H1 (cell line): ENCODE data around the gene RGS6. TPM values are rescaled to one million over a fixed set of nuclear protein-coding genes. Genes with fewer than 3 reads are reported as not detected.

Experiments
- CTCF ChIA-PET: fragments of 300-600 bp; sonication (Branson Sonifier 250); formaldehyde crosslinking; loops from one replicate; lab custom pipeline; 2021; ENCODE audit not compliant: partially characterized antibody; lab: Charles Lee
- POLR2A ChIA-PET: fragments of 300-600 bp; sonication (Branson Sonifier 250); formaldehyde crosslinking; loops from one replicate; lab custom pipeline; 2021; ENCODE audit warnings: inconsistent platforms; ENCODE audit not compliant: partially characterized antibody; lab: Charles Lee
- DNase-seq, 2 experiments: peaks; one replicate each; pipeline versions ENCODE4 v3.0.0 to v3.0.0-alpha.2; 2010 to 2022; ENCODE audit warnings: low spot score in 2 of 2, low read depth in 1 of 2, mixed read lengths in 1 of 2
- FAIRE-seq: peaks from 2 replicates; lab custom pipeline; 2011; peaks lifted over from hg19 to GRCh38; lab: Jason Lieb, UNC
- H2AFZ ChIP-seq: 2 replicates; pipeline ENCODE4 v1.8.1; 2012; ENCODE audit warnings: low read length, inconsistent platforms
- H2AK5ac ChIP-seq: 2 replicates; pipeline ENCODE4 v1.6.1; 2013; ENCODE audit warnings: low read depth, low read length
- H2BK120ac ChIP-seq: replicated peaks from 2 replicates; pipeline ENCODE3; 2013; ENCODE audit warnings: low read depth, low read length, inconsistent platforms
- H2BK12ac ChIP-seq: 2 replicates; pipeline ENCODE4 v1.6.1; 2013; ENCODE audit warnings: low read depth, low read length
- H2BK15ac ChIP-seq: 2 replicates; pipeline ENCODE4 v1.6.1; 2013; ENCODE audit warnings: low read length
- H2BK20ac ChIP-seq: 2 replicates; pipeline ENCODE4 v1.6.1; 2013; ENCODE audit warnings: low read length
- H2BK5ac ChIP-seq: 2 replicates; pipeline ENCODE4 v1.6.1; 2013; ENCODE audit warnings: low read depth, low read length
- H3K14ac ChIP-seq: 2 replicates; pipeline ENCODE4 v1.6.1; 2013; ENCODE audit warnings: inconsistent platforms; ENCODE audit not compliant: insufficient read length
- H3K18ac ChIP-seq: 2 replicates; pipeline ENCODE4 v1.6.1; 2013; ENCODE audit warnings: low read length; ENCODE audit errors: extremely low read depth
- H3K23ac ChIP-seq: 2 replicates; pipeline ENCODE4 v1.6.1; 2013; ENCODE audit warnings: inconsistent platforms; ENCODE audit not compliant: insufficient read length
- H3K23me2 ChIP-seq: 2 replicates; pipeline ENCODE4 v1.6.1; 2013; ENCODE audit warnings: low read depth, low read length
- H3K27ac ChIP-seq: 2 replicates; pipeline ENCODE4 v1.6.1; 2011; ENCODE audit warnings: low read depth, low read length, inconsistent platforms
- H3K27me3 ChIP-seq, 4 experiments: replicated peaks in 1 of 4; 1 replicate in 1 of 4; 2 replicates in 3 of 4; pipeline versions ENCODE4 v1.6.1 to v1.8.1; 2011 to 2013; ENCODE audit warnings: low read length in 3 of 4, mild to moderate bottlenecking in 3 of 4, inconsistent platforms in 2 of 4, mixed read lengths in 2 of 4, moderate library complexity in 1 of 4; ENCODE audit not compliant: control insufficient read depth in 3 of 4, insufficient read depth in 3 of 4; ENCODE audit errors: extremely low read depth in 1 of 4
- H3K36me3 ChIP-seq, 4 experiments: 2 replicates each; pipeline versions ENCODE4 v1.6.1 to v1.8.1; 2011 to 2013; ENCODE audit warnings: mild to moderate bottlenecking in 4 of 4, low read length in 3 of 4, moderate library complexity in 2 of 4, control low read depth in 1 of 4, inconsistent platforms in 1 of 4; ENCODE audit not compliant: insufficient read depth in 4 of 4, control insufficient read depth in 2 of 4
- H3K4ac ChIP-seq: replicated peaks from 2 replicates; pipeline ENCODE3; 2013; ENCODE audit warnings: low read length, low read depth, mixed read lengths, inconsistent platforms; ENCODE audit not compliant: insufficient read length
- H3K4me1 ChIP-seq, 4 experiments: replicated peaks in 1 of 4; 1 replicate in 1 of 4; 2 replicates in 3 of 4; pipeline versions ENCODE4 v1.6.1 to v1.8.1; 2011 to 2013; ENCODE audit warnings: low read length in 3 of 4, inconsistent platforms in 2 of 4, mixed read lengths in 1 of 4; ENCODE audit not compliant: insufficient read depth in 4 of 4, control insufficient read depth in 3 of 4
- H3K4me2 ChIP-seq, 2 experiments: 2 replicates each; pipeline versions ENCODE4 v1.6.1 to v1.8.1; 2011 to 2013; ENCODE audit warnings: low read depth in 2 of 2, low read length in 2 of 2, control low read depth in 1 of 2, inconsistent platforms in 1 of 2, mild to moderate bottlenecking in 1 of 2; ENCODE audit not compliant: insufficient read depth in 1 of 2
- H3K4me3 ChIP-seq, 4 experiments: fragments of 200-600, 300-600 bp in 1 of 4; sonication (generic), shearing (Covaris generic), sonication (Bioruptor Twin) in 1 of 4; 2 replicates each; pipeline versions ENCODE4 v1.5.1 to v1.8.1; 2011 to 2016; ENCODE audit warnings: low read length in 4 of 4, low read depth in 3 of 4, control low read depth in 2 of 4, inconsistent platforms in 2 of 4, mild to moderate bottlenecking in 2 of 4, mixed read lengths in 1 of 4, moderate library complexity in 1 of 4; ENCODE audit not compliant: insufficient read depth in 2 of 4; ENCODE audit errors: extremely low read depth in 1 of 4
- H3K56ac ChIP-seq: replicated peaks from 2 replicates; pipeline ENCODE3; 2013; ENCODE audit warnings: low read depth, mild to moderate bottlenecking, mixed read lengths, low read length, inconsistent platforms; ENCODE audit not compliant: insufficient read length
- H3K79me1 ChIP-seq: 2 replicates; pipeline ENCODE4 v1.6.1; 2013; ENCODE audit warnings: low read depth, low read length, control low read depth
- H3K79me2 ChIP-seq, 2 experiments: 2 replicates each; pipeline versions ENCODE4 v1.6.1 to v1.8.1; 2012 to 2013; ENCODE audit warnings: low read length in 2 of 2, mild to moderate bottlenecking in 2 of 2, inconsistent platforms in 1 of 2; ENCODE audit not compliant: insufficient read depth in 2 of 2, control insufficient read depth in 1 of 2
- H3K9ac ChIP-seq, 4 experiments: replicated peaks in 1 of 4; 1 replicate in 1 of 4; 2 replicates in 3 of 4; pipeline versions ENCODE4 v1.6.1 to v1.8.1; 2011 to 2013; ENCODE audit warnings: low read depth in 3 of 4, low read length in 3 of 4, control low read depth in 2 of 4, mild to moderate bottlenecking in 2 of 4, moderate library complexity in 2 of 4, inconsistent platforms in 1 of 4; ENCODE audit errors: extremely low read depth in 1 of 4
- H3K9me3 ChIP-seq, 2 experiments: 2 replicates each; pipeline versions ENCODE4 v1.6.1 to v1.8.1; 2012 to 2013; ENCODE audit warnings: mild to moderate bottlenecking in 2 of 2, moderate library complexity in 2 of 2, control low read depth in 1 of 2, inconsistent platforms in 1 of 2, low read depth in 1 of 2, low read length in 1 of 2, mixed read lengths in 1 of 2; ENCODE audit not compliant: insufficient read depth in 2 of 2
- H4K20me1 ChIP-seq, 2 experiments: replicated peaks in 1 of 2; 2 replicates each; pipeline versions ENCODE3 to v1.8.1; 2011 to 2013; ENCODE audit warnings: inconsistent platforms in 2 of 2, low read length in 2 of 2, mild to moderate bottlenecking in 1 of 2; ENCODE audit not compliant: insufficient read depth in 2 of 2, control insufficient read depth in 1 of 2
- H4K5ac ChIP-seq: 2 replicates; pipeline ENCODE4 v1.6.1; 2013; ENCODE audit warnings: low read length, low read depth, mixed read lengths, inconsistent platforms; ENCODE audit not compliant: insufficient read length
- H4K8ac ChIP-seq: 2 replicates; pipeline ENCODE4 v1.8.0; 2013; ENCODE audit warnings: mild to moderate bottlenecking, moderate library complexity, low read length, inconsistent platforms; ENCODE audit not compliant: insufficient read depth; ENCODE audit errors: extremely low read depth
- H4K91ac ChIP-seq: replicated peaks from 2 replicates; pipeline ENCODE3; 2013; ENCODE audit warnings: low read length, mixed read lengths, inconsistent platforms; ENCODE audit not compliant: insufficient read length
- ATF2 ChIP-seq: IDR thresholded peaks from 2 replicates; pipeline ENCODE4 v1.6.1; 2012; ENCODE audit warnings: low read length, inconsistent platforms
- POLR2AphosphoS5 ChIP-seq: IDR thresholded peaks from 2 replicates; pipeline ENCODE4 v1.6.1; 2011; ENCODE audit warnings: low read depth, low read length
- SUZ12 ChIP-seq: fragments of 200-600 bp; sonication (generic); IDR thresholded peaks from 2 replicates; pipeline ENCODE4 v1.6.1; 2012; ENCODE audit warnings: mild to moderate bottlenecking, inconsistent platforms, low read length, moderate library complexity, mixed read lengths
- WGBS, 2 experiments: shearing (Covaris generic) in 1 of 2; methylation state at CpG; one replicate each; pipeline versions ENCODE4 v1.1.6 to v1.1.7; 2013 to 2015; ENCODE audit warnings: low lambda C conversion rate in 2 of 2, mixed read lengths in 2 of 2, inconsistent platforms in 1 of 2, low coverage in 1 of 2, missing lambda C conversion rate in 1 of 2; ENCODE audit not compliant: insufficient replicate concordance in 2 of 2, insufficient coverage in 1 of 2, insufficient read length in 1 of 2; ENCODE audit errors: extremely low coverage in 1 of 2, missing lambda C conversion rate in 1 of 2; 5-methylcytosine and 5-hydroxymethylcytosine counted together
- polyA plus RNA-seq, 7 experiments: library from polyadenylated mRNA; depleted of rRNA in 3 of 7; stranded (reverse) in 5 of 7; unstranded in 2 of 7; fragments of >200 nt in 5 of 7; fragments of 200-250 nt in 2 of 7; gene quantifications; 1 replicate in 5 of 7; 2 replicates in 1 of 7; 4 replicates in 1 of 7; pipeline versions ENCODE4 v1.2.1 to v1.2.3, GENCODE V29; 2011 to 2013; ENCODE audit warnings: missing spikeins in 2 of 7, mixed read lengths in 2 of 7
- total RNA-seq: library from RNA; stranded (reverse); fragmentation: NEBNext Ultra II Directional; extraction: Animal tissue kit (Norgen Biotek cat#: 25700); gene quantifications from 2 replicates; pipeline ENCODE4 v1.2.1, GENCODE V29; 2021

Gene RGS6
- total and polyA plus RNA-seq, 2 of the 8 experiments (the other 6 are each of a cell fraction or from before 2014, with no cell fraction given) = 0.26 to 1.1 TPM

- Histone ChIP-seq H2BK12ac (no peak overlapping the region), H3K79me1 (no peaks in the 10 kb centered on the region), H3K9ac (no peak overlapping the region), H3K4me2 (no peak overlapping the region), H3K4me1 (no peaks in the 10 kb centered on the region), H3K23me2 (no peaks in the 10 kb centered on the region), H3K27me3 (no peaks in the 10 kb centered on the region), H3K14ac (no peak overlapping the region), H2BK120ac (no peak overlapping the region), H3K56ac (no peak overlapping the region), H4K8ac (no peak overlapping the region; the same call in 1 of the 2 replicates), H3K4me3 (no peak overlapping the region), H4K5ac (no peak overlapping the region), H2BK15ac (no peak overlapping the region), H2BK20ac (no peak overlapping the region), H3K36me3 (no peaks in the 10 kb centered on the region), H2AK5ac (no peak overlapping the region), H2BK5ac (no peak overlapping the region), H3K9me3 (no peaks in the 10 kb centered on the region), H4K91ac (no peak overlapping the region), H3K79me2 (no peaks in the 10 kb centered on the region), H4K20me1 (no peaks in the 10 kb centered on the region), H3K4ac (no peak overlapping the region), H3K18ac (no peak overlapping the region), H2AFZ (no peak overlapping the region), H3K23ac (no peak overlapping the region), H3K27ac (no peak overlapping the region)
- 88% methylated on average over 12 of the region's 12 CpGs; no CpG with 5 or more reads in 1 of the 2 experiments for WGBS, 2 experiments
- ChIA-PET POLR2A (no interaction called here), CTCF (interaction anchor here (0.6 to 1.7 kb wide), 5 partner anchors 10 to 862 kb away, joined by 3 to 4 read pairs (median 3); no protein-coding TSS in a partner anchor)
- FAIRE-seq = no peak
- TF ChIP-seq ATF2 = no peak
- TF ChIP-seq POLR2AphosphoS5 = no peak
- no peak for TF ChIP-seq SUZ12
- peak in 1 of 2 experiments; percentile 8 for DNase-seq
These were observed 678.0 kb downstream of the RGS6 start for GRCh38 chr14:72610096-72610830.
